HG03460 (cell line): ENCODE data around the gene ALG9.
A peak's percentile ranks its signal among the peaks of the same experiment; 100 is the strongest.
"Not testable (repeated sequence)": the region's sequence is repeated elsewhere in the genome, so short reads cannot be mapped to it uniquely, and the experiment has no call there.

Experiments used
- ATAC-seq: cut with Tn5 transposase; IDR thresholded peaks from one replicate; pipeline ENCODE4 v1.9.1; 2021; ENCODE audit not compliant: unreplicated experiment

ALG9 gene

DNA sequence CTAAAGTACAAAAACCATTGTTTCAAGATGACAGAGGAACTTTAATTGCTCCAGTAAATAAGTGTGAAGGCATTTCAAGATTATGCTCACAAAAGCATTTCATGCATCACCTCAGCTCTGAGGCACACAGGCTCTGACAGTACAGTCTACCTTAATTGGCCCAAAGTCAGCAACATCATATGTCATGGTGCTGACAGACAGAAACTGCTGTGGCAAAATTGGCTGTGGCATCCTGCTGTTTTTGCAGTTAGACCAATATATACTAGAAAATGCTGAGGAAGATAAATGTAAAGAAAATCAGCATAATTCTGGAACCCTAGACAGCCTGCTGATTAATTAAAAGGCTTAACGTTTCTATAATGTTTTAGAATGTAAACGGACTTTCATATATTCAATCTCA is 70.2 kb downstream of the ALG9 start:
- no peak for ATAC-seq

DNA sequence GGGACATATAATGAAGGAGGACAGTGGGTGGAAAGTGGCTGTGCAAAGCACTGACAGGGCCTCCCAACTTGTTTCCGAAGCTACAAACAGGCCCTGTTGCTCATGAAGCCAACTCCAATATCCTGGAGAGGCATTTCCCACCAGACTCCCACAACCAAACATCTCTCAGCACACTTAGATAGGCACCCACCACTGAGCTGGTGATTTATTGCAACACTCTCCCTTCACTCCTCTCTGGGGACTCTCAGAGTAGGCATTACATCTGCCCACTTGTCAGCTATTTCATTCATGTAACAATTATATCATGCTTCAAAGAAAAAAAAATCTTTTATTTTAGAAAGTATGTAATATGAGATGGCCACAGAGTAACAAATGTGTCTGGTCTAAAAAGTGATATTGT is 73.1 kb downstream of the ALG9 start:
- no peak for ATAC-seq

DNA sequence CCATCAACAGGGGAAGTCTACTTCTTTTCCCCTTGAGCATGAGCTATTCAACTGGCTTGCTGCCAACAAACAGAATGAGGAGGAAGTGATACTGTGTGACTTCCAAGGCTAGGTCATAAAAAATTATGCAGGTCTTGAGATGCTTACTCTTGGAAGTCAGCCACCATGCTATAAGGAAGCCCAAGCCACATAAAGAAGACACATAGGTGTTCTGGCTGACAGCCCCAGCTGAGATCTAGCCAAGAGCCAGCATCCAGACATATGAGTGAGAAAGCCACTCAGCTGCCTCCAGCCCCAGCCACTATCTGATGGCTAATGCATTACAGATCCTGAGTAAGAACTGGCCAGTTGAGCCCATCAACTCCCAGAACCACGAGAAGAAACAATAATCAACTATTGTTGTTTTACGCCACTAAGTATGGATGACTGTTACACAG is 74.2 kb downstream of the ALG9 start:
- ATAC-seq = peak; percentile 81

DNA sequence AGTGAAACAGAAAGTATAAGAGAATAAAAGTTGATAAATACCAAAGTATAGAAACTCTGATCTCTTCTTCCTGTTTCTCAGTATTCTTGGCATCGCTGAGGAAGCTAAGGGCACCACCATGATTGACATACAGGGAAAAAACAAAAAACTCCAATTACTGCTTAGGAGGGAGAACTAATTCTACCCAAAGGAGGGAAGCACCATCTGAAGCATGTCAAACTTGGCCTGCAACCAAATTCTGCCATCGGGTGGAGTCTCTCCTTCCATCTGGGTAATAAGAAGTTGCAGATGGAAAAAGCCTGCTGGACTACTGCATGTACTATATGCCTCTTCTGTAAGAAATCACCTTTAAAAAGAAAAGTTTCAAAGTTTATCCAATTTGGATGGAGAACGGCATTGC is 74.7 kb downstream of the ALG9 start:
- ATAC-seq = no peak

DNA sequence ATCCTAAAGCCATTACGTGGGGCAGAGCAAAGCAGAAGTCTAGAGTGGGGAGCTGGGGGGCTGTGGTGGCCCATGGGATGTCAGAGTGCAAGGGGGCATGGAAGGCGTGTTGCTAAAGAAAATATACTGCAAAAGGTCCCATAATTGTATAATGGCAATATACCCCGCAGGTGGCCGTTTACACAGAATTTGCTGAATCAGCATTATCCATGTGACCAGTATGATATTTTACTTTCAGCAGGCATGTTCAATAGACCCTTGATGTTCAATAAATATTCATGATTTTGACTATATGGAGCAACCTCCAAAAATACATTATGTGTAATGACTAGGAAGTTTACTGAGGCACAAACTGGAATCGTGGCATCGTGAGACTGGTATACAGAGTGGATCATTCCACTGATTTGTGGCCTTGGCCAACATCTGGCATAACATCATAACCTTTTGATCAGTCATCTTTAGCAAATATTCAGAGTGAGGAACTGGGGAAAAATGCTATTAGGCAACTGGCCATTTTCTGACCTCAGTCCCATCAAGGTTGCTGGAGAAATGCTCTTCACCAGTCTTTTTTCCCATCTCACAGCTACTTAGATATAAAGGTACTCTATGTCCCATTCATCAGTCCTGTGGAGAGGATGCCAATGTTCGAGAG is 75.9 kb downstream of the ALG9 start:
- ATAC-seq = no peak

DNA sequence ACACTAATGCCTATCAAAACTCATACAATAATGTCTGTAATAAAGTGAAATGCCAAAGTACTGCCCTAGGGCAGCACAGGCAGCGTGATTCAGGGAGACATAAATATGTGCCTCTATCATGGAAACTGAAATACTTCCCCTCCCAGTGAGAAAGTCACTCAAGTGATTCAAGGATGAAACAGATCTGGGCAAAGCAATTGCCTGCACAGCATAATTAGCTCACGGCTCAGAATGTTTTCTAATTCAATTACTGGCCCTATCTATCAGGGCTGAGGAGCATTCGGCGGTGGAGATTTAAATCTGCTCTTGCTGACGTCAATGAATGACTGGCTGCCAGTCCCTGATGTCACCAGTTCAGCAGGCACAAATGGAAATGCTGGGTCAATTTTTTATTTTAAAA is 77.5 kb downstream of the ALG9 start:
- ATAC-seq = no peak

DNA sequence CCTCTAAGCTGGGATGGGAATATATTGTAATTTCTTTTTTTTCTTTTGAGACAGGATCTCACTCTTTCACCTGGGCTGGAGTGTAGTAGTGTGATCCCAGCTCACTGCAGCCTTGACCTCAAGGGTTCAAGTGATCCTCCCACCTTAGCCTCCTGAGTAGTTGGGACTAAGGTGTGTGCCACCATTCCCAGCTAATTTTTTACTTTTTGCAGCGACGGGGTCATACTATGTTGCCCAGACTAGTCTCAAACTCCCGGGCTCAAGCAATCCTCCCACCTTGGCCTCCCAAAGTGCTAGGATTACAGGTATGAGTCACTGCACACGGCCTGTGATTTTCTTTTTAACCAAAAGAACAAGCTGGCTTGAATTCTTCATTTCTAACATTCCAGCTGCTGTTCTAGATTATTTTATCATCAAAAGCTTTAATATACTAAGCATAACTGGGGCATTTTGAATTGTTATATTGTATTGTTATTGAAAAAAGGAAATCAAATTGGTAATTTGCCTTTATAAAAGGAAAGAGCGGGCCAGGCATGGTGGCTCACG is 78.4 kb downstream of the ALG9 start:
- no peak for ATAC-seq

DNA sequence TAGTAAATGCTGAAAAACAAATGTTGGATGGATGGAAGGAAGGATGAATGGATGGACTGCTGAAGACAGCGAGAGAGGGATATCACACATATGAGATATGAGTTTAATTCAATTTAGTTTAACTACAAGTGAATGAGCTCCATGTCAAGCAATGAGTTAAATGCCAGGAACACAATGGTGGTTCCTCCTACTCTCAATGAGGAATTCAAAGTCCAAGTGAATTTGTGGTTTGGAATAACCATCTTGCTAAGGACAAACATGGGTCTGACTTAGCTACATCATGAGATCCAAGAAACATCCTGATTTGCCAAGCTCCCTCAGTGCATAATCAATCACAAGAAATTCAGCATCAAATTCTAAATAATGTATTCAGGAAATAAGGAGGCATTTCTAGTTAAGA is 79.1 kb downstream of the ALG9 start:
- ATAC-seq = no peak

DNA sequence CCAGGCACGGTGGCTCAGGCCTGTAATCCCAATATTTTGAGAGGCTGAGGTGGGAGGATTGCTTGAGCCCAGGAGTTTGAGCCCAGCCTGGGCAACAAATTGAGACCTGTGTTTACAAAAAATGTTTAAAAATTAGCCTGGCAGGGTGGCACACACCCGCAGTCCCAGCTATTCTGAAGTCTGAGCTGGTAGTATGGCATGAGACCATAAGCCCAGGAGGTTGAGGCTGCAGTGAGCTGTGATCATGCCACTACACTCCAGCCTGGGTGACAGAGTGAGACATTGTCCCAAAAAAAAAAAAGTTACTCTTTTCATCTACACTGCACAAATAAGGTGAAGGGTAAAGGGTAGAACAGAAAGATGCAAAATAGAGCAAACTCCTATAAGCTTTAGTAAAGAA is 82.9 kb downstream of the ALG9 start:
- no peak for ATAC-seq

DNA sequence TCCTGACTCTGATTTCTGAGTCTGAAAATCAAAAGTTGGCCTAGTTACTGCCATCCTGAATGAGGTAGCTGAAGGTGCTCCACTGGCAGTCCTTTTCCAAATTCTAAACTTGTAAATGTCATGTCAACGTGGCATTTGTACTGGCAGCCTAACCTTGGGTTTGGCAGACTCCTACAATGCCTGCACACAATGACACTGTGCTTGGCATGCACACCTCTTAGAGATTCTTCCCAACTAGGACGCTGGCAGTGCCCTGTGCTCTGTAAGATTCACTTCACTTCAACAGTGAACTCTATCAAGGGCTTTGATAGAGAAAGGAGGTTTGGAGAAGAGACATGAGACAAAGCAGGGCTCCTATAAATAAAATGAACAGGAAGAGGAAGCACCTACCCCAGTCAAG is 83.3 kb downstream of the ALG9 start:
- no peak for ATAC-seq

DNA sequence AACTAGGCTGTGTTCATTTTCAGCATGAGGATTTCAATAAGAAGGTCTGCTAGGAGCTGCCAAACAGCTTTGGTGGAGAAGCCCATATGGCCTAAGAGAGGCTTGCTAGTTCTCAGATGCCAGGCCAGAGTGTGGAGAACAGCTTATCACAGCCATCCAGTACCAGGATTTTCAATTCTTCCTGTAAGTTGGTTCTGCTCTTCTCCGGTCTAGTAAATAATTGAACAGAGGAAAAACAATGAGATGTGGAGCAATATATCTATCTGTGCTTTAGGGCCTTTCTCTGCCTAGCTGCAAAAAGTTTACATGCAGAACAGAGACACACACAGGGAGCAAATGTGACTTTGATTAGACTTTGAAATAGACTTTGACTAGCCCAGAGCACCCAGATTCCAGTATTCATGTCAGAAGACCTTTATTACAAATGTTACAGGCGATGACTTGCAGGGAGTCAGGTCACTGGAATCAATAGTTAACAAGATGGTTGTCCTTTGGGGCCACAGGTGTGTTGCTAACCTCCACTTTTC is 85.4 kb downstream of the ALG9 start:
- no peak for ATAC-seq

DNA sequence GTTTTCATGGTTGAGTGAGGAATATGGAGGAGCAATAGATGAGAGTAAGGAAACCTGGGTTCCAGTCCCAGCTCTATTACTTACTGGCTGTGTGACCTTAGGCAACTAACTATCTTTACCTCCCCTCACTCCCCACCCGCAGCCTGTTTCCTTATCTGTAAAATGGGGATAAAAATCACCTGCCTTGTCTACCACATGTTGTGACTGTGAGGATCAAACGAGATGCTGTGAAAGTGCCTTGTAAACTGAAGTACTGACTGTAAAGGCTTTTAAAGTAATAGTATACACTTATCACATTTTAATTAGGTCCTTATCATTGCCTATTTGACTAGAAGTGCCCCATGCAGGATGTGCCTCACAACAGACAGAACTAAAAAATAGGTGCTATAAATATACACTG is 86.3 kb downstream of the ALG9 start:
- no peak for ATAC-seq

DNA sequence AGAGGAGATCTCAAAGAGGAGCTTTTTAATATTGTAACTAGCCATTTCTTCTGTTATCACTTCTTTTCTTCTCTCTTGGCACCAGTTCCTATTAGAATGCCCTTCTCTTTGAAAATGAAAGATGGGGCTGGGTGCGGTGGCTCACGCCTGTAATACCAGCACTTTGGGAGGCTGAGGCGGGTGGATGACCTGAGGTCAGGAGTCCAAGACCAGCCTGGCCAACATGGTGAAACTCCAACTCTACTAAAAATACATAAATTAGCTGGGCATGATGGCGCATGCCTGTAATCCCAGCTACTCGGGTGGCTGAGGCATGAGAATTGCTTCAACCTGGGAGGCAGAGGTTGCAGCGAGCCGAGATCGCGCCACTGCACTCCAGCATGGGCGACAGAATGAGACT is 87.1 kb downstream of the ALG9 start:
- ATAC-seq = not testable (repeated sequence)

DNA sequence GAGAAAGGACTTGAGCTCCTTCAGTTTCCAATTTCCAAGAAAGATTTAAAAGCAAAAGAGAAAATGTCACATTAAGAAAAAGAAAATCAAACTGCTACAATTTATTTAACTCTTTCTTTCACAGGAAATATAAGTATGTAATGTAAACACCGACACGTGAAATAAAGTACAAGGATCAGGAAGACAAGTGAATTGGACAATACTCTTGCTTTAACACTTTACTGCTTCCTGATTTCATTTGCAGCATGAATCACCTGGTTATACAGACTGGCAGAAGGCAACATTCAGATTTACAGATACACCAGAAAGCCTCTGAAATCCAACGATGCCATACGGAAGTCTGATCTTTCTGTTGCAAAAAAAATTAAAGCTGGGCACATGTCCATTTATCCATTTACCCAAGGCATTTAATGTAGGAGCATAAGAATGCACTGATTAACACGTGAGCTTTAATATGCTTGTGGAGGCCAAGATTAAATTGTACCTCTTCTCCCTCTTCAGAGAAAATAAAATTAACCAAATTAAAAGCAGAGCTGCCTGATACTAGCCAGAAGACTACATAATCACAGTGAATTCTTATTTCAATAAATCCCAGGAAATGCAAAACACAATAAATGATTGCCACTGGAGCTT is 89.2 kb downstream of the ALG9 start:
- no peak for ATAC-seq

DNA sequence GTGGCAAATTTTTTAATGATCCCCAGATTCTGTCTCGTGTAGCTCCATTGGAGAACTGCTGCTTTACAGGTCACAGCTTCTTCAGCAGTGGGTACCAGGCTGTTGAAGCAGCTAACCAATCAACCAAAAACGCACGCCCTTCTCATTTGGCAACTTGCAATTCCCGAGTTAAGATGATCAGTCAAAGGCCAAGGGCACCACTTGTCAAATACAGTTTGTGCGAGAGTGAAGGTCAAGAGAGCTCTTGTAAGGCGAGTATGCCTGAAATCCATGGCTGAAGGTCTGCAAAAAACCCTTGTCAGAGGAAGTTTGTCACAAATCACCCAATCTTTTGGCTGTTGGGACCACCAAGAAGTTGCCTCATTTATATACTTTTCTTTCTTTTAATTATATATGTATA is 92.3 kb downstream of the ALG9 start:
- no peak for ATAC-seq

DNA sequence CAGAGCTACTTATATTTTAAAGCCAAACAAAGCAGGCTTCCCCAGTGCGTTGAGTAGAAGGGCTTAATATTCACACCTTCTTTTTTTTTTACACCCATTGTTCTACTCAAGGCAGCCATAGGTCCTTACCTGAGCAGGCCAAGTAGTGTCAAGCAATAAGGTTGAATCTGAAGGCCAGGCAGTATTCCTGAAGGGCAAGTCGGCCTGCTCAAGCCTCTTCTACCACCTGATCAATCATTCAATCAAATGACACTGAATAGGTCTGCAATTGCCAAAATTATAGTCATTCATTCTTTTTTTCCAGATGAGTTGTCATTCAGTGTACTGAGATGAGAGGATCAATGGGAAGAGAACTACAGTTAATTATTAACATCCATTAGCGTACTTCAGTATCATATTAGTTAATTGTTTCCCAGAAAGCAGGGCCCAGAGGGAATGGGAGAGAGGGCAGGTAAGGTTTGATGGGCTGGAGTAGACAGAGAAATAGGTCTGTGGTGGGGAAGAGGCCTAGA is 93.3 kb downstream of the ALG9 start:
- ATAC-seq = no peak

DNA sequence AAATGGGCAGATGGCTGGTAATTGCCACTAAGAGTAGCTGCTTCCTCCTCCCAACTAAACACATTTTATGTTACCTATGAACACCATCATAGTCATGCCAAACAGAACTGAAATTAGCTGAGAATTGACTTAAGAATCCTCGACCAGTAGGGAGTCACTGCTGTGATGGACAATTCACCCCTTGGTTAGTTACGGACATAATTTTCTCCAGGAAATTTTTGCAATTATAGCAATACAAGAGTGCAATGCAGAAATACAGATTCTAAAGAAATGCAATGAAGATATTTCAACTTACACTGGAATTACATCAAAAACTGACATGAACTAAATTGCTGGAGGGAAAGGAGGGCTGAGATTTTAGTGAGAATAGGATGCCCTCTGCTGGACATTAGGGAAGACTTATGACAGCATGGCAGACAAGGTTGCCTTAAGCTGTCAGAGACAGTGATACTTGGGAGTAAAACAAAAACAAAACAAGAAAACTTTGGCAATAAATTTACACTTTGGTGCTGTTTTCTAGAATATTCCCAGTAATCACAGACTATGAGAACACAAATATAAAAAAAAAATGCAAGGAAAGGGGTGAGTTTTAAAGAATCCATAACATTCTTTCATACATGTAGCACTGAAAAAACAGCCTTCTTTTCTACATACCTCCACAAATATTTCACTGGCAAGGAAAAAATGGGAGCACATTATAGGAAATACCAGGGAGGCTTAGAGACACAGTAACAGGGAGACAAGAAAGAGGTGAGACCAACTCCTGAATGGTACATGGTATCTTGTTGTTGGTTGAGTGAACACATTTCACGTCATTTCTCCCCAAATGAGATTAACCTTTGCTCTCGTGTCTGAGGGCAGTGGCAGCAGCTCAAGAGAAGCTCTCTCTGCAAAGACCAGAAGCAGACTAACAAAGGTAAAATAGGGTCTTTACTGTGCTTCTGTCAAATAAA is 94.0 kb downstream of the ALG9 start:
- peak; percentile 57 for ATAC-seq

DNA sequence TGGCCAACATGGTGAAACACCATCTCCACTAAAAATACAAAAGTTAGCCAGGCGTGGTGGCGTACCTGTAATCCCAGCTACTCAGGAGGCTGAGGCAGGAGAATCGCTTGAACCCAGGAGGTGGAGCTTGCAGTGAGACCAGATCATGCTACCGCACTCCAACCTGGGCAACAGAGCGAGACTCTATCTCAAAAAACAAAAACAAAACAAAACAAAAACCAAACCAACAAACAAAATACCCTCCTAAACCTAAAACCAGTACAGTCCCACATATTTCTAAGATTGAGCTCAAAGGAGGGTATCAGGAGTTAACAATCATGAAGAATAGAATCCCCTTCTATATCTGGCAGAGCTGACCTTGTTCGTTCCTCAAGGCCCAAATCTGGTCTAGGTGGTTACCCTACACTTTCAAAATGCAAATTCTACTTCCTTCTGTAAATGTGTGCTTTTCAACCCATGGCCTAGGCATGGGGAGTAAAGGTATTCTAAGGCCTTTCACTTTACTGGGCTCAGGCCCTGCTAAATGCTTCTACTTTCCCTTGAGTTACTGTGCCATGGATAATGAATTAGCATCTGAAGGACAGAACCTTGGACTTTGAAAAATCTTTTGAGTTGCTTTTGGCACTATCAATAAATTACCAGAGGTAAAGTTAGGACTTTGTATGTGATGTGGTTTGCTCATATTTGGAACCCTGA is 94.8 kb downstream of the ALG9 start:
- ATAC-seq = peak; percentile 97

DNA sequence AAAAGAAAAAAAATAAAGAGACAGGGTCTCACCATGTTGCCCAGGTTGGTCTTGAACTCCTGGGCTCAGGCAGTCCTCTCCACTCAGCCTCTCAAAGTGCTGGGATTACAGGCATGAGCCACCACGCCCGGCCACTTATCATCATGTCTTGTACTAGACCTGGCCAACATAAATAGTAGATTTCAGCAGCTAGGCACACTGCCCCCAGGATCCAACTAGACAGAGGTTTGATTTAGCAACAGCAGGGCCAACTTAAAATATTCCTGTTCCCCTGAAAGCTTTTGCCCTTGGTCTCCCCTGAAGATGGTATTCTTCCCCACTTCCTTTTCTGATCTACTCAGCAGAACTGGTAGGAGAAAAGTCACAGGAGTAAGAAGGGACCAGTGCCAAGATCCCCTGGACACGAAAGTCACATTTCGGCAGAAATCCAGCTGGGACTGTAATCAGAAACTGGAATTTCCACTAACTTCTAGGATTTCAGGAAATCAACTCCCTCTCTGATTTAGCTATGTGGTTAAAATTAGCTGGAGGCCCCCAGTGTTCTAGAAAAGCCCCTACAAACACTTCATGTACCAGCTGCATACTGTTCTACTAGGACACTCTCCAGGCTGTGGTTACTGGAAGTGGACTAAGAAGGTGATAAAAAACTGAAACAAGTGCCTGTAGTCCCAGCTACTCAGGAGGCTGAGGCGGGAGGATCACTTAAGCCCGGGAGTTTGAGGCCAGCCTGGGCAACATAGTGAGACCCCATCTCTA is 96.2 kb downstream of the ALG9 start:
- no peak for ATAC-seq

DNA sequence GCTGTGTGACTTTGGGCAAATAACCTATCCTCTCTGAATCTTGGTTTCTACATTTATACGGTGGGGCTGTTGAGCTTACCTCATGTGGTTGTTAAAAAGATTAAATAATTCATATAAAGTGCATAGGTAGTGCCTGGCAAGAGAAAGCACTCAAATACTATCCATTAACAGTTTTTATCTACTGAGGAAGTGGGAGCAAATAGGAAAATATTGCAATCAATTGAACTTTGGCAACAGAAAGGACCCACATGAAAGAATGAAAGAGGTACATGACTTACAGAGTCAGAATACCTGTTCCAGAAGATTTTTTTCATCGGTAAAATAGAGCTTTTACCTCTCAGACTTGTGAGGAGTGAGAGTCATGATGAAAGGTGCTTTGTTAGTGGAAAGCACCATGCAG is 98.8 kb downstream of the ALG9 start:
- ATAC-seq = no peak
